HG03442 (cell line): ENCODE data around the gene C19orf12.
"Not testable (repeated sequence)": the region's sequence is repeated elsewhere in the genome, so short reads cannot be mapped to it uniquely, and the experiment has no call there.

Source experiments
- ATAC-seq: cut with Tn5 transposase; IDR thresholded peaks from one replicate; pipeline ENCODE4 v1.9.1; 2021; ENCODE audit warnings: mild to moderate bottlenecking, moderate library complexity; ENCODE audit not compliant: unreplicated experiment

The C19orf12 gene

DNA sequence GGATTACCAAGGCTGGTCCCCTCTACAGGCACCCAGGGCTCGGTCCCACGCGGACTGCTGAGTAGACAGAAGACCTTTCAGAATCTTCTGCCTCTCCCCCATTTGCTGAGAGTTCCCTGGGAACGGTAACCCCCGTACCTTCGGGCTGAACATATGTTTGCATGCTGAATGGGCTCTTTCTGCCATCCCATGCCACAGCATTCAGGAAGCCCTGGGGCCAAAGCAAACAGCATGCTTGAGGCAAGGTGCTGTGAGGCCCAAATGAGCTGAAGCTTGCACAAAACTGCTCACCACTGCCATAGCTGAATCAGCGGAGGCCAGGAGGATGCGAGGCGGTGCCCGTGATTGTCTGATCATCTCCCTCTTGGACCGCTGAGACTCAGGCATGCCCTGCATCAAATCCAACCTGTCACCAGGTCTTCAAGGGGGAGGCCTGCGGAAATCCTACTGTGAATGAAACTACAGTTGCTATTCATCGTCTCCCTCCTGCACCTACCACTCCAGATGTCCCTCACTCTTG lies 16.3 kb upstream of the C19orf12 start:
- no peak for ATAC-seq

DNA sequence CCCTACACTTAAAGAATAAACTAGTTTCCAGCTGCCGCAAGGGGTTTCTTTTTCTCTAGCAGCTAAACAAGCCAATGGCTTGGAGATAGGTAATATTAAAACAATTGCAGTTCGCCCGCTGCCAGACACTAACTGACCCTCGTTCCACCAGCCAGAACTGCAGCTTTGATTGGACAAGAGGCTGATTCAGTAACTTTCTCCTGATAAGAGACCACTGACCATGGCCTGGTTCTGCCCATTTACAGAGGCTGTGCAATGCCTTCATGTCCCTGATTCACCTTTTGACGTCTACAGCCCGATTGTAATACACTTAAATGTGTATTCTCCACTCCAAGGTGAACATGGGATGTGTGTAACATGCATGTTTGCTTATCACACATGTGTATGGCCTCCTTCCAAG lies 12.8 kb upstream of the C19orf12 start:
- ATAC-seq = no peak

DNA sequence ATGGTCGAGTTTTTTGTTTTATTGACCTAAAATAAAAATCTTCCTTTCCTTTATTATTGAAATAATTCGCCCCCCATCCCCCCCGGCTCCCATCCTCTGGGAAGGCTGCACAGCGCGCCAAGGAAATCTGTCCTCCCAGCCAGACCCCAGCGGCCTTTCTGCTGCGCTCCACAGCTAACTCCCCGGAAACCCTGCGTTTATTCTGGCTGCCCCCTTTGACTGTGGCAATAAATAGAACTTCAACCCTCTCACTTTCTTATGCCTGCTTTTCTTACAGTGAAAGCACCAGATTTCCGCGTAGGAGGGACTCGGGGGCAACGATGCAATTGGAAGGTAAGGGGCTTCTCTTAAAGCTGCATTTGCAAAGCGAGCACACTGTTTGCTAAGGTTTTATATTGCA lies 9.7 kb upstream of the C19orf12 start:
- no peak for ATAC-seq

DNA sequence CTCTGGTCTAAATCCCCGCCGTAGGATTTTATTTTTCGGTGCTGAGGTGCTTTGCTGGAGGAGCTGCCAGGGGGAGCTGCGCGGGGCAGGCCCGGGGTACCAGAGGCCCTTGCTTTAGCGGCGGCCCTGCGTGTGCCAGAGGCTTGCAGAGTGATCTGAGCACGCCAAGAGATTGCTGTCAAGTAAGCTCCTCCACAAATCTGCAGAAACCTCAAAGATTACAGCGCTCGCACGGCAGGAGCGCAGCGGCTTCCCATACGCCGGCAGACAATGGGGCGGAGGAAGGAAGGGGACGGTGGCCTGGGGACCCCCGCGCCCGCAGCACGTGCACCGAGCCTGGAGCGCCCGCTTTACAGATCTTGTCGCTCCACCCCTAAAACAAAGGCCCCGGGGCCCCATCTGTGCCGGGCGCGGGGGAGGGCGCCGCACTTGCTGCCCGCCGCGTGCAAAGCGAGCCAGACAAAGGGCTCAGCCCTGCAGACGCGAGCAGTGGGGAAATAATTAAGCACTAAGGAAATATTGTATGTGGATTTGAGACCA lies 9.1 kb upstream of the C19orf12 start:
- no peak for ATAC-seq

DNA sequence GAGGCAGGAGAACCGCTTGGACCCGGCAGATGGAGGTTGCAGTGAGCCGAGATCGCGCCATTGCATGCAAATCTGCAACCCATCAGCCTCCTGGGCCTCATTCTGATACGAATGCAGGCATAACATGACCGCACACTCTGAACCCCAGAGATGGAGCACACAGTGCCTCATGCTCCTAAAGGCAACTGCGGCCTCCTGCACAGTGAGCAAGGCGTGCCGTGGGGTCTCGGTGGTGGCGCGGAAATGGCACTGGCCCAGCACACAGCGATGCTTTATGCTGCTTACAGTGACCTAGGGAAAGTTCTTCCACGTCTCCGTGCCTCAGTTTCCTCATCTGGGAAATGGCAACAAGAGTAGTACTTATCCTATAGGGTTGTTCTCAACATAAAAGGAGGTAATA lies 2.0 kb upstream of the C19orf12 start:
- ATAC-seq = no peak

DNA sequence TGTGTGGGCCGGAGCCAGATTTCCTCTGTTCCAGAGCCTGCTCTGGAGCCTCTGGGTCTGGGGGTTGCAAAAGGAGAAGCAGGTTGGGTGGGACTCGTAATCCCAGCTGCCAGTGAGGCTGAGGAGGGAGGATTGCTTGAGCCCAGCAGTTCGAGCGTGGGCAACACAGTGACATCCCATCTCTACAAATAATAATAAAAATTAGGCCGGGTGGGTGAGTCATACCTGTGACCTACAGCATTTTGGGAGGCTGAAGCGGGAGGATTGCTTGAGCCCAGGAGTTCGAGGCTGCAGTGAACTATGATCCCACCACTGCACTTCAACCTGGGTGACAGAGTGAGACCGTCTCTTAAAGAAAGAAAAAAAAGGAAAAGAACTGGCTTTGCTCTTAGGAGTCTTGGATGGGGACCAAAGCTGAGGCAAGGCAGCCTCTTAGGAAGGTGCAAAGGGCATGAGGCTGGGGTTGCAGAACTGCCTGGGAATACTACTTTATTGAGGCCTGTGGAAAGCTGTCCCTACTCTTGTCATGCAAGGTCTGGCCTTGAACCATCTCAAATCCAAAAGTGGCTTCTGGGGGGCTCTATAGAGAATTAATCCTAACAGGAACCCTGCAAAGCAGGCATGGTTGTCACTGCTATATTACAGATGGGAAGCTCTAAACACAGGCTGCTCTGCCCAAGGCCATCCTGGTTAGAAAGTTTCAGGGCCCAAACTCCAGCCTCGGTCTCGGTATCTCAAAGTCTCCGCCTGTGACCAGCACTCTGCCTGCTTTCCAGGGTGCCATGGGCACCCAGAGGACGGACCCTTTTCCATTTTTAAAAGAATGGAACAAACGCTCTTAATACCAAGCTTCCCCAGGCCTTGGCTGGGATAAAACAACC lies 880 bp upstream of the C19orf12 start:
- ATAC-seq = peak; percentile 15

DNA sequence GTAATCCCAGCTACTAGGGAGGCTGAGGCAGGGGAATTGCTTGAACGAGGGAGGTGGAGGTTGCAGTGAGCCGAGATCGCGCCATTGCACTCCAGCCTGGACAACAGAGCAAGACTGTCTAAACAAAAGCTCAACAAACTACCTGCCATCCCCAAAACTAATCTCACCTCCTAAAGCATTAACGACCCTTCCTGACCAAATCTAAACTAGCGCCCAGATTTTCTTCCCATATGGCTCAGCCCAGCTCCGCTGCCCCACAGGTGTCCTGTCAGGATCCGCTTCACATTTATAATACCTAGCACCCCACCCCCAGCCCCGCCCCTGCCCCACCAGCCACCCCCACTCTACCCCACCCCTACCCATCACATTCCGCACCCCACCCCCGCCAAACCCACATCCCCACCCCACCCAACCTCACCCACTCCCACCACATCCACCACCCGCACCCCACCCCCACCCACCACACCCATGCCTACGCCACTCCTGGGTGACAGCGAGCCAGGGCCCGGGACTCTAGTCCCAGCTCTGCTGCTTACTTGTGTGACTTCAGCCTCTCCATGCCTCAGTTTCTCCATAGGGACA lies 599 bp downstream of the C19orf12 start:
- ATAC-seq = peak; percentile 19

DNA sequence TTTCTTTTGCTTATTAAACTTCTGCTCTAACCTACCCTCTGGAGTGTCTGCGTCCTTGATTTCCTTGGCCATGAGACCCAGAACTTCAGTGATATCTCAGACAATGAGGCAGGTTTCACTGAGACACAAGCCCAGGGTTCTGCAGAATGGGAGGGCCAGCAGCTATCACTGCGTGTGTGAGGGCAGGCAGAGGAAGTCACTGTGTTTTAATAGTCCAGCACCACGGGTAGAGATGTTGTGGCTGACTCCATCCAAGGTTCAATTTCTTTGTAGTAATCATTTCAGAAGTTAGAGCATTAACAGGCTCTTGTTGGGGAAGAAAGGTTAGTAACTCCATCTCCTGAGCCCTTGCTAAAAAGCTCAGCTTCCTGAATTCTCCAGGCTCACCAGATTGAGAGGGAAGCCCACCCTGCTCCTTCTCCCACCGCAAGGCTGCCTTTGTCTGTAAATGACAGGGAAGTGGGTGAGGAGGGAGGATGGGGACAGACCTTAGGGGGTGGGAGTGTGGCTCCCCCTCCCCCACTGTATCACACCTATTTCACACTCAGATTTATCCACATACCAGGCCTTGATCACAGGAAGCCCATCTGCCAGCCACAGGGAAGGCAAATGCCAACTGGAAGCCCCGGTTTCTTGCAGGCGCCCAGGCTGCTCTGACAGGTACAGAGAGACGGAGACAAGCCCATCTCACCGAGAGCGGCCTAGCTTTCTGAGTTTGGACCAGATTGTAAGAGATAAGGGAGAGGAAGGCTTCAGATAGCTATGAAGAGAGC lies 2.1 kb downstream of the C19orf12 start:
- no peak for ATAC-seq

DNA sequence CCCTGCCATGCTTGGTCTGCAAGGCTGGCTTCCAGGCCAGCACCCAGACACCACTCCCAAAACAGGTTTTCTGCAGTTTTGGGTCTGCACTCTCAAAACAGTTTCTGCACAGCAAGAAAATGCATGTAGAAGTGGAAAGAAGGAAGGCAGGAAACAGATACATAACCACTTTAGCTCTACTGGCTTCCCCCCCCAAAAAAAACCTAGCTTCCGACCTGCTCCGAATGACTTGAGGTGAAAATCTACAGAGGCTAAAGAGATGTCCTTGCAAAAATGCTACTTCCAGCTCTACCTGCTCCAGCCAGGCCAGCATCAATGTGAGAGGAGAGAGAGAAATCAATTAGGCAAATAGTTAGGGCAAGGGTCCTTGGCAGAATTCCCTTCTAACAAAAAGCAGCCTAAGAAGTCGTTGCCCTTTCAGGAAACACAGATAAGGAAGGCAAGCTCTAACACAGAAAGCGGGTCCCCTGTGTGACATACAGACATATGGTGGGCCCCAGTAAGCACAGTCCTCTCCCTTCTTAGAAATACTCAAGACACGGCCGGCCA lies 3.4 kb downstream of the C19orf12 start:
- ATAC-seq = no peak

DNA sequence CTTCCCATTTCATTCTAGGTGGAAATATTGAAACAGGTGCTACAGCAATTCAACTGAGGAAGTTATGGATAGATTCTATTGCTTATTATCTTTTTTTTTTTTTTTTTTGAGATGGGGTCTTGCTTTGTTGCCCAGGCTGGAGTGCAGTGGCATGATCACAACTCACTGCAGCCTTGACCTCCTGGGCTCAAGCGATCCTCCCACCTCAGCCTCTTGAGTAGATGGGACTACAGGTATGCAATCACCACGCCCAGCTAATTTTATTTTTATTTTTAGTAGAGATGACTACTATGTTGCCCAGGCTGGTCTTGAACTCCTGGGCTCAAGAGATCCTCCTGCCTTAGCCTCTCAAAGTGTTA lies 5.6 kb downstream of the C19orf12 start:
- not testable (repeated sequence) for ATAC-seq

DNA sequence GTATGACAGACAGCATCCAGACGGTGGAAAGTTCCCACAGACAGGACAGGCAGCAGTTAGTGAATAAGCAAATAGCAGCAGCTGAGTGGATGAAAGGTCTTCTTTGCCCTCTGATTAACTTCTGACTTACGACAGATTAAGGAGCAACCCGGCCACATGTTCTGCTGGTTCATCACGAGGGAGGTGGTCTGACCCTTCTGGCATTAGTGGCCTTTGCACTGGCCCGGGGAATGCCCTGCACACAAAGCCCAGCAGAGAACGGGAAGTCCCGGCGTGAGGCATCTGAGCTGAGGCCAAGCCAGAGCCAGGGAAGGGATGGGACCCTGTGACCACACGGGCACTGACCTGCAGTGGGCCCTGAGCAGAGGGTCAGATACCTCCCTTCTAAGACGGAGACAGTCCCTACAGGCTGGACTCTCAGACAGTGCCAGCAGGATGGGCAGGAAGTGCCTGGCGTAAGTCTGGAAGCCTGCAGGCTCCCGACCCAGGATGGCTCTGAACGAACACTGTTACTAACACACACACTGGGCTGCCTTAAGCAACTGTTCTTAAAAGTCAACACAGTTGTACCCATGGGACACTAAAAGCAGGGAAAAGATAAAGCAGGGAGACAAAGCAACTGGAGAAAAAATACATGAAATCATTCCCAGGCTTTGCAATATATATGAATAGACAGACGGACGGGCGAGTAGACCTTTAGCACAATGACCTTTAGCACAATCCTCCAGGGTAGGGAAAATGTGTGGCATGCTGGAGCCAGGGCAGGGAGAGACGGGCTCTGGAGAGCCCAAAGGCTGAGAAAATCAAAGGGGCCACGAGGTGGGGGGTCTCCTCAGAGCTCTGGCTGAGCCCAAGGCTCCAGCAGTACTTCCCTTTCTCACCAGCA lies 6.3 kb downstream of the C19orf12 start:
- ATAC-seq = no peak

DNA sequence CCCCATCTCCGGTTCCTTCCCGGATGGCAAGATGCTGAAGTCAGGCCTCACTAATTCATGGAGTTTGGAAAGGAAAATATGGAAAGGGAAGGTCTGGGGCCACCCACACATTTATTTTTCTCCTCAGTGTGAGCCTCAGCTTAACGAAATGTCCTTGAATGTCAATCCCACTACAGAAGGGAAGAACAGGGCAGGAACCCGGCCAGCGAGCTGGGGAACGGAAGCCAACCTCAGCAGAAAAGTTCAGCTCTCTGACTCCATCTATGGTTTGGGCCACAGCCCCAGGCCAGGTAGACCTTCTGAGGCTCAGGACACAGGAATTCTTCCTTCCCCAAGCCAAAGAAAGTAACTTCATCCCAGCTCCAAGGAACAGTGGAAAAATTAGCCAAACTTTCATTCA lies 8.4 kb downstream of the C19orf12 start:
- no peak for ATAC-seq

DNA sequence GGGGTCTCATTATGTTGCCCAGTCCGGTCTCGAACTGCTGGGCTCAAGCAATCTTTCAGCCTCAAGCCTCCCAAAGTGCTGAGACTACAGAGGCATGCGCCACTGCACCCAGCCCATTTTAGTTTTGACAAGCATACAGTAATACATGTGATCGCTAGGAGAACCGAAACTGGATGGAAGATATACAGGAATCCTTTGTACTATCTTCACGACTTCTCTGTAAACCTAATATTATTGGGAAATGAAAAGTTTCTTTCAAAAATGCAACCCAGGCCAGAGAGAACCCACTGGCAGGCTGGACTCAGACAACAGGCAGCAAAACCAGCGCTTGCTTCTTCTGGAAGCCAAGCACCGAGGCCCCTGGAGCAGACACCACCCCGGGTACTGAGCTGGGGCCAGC lies 9.4 kb downstream of the C19orf12 start:
- ATAC-seq = no peak

DNA sequence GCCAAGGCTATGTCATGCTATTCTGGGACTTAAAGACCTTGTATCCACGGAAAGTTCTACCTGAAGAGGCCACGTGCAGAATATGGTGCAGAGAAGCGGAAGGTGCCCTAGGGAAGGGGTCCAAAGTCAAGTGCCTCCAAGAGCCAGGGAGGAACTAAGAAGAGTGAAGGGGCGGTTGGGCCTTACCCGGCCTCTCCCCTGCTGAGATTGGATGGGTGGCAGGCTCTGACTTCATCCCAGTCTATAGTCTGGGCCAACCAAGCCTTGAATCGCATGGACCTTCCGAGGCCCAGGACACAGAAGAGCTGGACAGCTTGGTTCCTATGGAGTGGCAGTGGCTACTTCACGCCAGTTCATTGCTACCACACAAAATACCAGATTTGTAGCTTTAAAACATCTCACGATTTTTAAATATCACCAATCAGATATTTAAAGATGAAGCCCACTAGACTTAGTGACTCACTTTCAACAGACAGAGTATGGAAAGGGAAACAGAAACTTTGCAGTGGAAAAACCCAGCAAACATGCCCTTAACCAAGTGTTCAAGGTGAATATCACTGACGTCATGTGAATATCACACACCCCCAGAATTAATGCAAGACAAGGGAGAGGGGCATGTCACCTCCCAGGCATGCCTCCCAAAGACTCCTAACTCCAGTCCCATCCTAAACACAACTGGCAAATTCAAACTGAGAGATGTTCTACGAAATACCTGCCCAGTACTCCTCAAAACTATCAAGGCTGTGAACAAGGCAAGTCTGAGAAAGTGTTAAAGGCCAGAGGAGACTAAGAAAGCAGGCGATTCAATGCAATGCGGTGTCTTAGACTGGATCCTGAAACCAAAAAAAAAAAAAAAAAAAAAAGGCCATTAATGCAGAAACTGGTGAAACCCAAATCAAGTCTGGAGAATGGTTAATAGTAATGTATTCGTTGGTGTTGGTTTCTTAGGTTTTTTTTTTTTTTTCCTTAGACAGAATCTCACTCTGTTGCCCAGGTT lies 10.2 kb downstream of the C19orf12 start:
- ATAC-seq = peak; percentile 77

DNA sequence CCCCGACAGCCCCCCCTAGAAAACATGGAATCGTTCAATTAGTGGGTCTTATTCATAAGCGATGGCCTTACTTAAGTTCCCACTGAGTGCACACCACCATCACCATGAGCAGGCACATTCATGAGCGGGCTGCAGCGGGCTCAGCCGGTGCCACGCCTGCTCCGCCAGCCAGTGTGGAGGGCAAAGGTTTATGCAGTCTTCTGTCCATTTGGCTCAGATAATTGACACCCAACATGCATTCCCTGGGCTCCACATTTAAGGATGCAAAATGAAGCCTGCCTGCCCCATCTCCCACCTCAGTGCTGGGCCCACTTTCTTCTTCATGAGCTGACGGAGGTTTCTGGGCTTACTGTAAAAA lies 12.1 kb downstream of the C19orf12 start:
- no peak for ATAC-seq

DNA sequence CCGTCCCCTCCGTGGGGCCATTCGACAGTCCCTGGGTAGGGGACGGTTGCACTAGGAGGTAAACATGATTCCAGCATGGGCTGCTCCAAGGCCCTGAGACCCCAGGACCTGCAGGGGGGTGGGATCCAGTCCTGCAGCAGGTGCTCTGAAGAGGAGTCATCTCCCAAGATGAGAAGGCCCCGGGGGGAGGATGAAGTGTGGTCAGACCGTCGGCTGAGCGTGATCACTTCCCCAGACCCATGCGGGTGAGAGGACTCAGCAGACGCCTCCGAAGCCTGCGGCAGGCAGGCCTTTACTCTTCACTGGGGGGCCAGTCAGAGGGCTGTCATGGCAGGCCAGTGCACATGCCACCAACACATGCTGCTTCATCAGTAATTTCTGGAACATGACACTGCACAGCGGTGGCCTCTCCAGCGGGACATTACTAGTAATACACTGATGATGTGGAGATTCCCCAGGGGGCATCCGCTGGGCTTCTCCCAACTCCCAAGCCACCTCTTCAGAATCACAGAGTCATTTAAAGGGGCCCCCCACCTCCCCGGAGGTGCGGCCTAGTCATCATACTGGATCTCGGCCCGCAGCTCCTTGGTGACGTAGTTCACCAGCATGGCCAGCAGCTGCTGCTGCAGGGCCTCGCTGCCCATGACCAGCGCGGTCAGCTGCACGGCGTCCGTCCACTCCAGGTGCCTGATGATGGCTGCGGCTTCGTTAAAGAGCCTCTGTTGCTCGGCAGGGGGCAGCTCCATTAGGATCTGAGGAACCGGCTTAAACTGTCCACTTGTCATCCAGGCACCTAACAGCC lies 12.7 kb downstream of the C19orf12 start:
- ATAC-seq = no peak

DNA sequence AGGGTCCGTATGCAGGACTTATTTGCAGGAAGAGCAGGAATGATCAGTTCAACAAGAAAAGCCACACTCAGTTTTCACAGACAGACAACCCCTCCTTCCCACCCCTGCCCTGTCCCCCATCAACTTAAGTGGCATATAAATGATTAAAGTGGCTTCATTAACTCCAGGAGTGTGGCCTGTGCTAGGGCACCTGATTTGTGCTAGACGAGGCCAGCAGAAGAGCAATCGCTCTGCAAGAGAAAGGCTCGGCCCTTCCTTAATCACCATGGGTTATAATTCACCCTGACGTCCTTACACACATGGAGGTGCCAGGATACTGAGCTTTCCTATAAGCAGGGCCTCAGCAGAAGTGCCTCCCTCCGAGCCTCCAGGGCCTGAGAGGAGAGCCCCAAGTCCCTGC lies 14.6 kb downstream of the C19orf12 start:
- no peak for ATAC-seq

DNA sequence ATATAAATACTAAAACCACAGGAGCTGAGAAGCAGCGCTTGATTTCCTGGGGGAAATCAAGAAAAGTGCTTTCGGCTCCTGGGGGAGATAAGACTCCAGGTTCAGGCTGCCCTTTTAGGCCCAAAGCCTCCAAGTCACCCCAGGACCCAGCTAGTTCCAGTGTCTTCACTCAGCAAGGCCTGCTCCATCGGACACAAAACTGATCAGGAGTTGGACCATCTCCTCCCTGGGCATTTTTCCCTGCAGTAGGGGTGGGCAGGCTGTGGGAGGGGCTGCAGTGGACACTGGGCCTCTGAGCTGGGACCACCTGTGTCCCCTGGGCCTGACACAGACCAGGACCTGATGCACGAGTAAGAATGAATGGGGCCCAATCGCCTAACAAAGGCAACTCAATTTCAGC lies 15.2 kb downstream of the C19orf12 start:
- ATAC-seq = no peak
